ENCODE data around the gene KIR3DL2.
"Not testable (repeated sequence)": the region's sequence is repeated elsewhere in the genome, so short reads cannot be mapped to it uniquely, and the experiment has no call there.

The KIR3DL2 gene

GRCh38 chr19:54850061-54850640 is at the start of gene KIR3DL2:
TSS of gene KIR3DL2 (plus strand) at chr19:54850443. CDS start at chr19:54850476, 33 bp downstream.
- DNase-seq, result not testable (repeated sequence)

- DNase-seq, result no peak
These were observed 46.8 kb upstream of the KIR3DL2 start, which contains the start of gene KIR2DL4 for GRCh38 chr19:54803410-54803809. TSS of gene KIR2DL4 (plus strand) at chr19:54803610. CDS start at chr19:54803652, 42 bp downstream.

- DNase-seq, result no peak
These were observed 46.1 kb upstream of the KIR3DL2 start for GRCh38 chr19:54804101-54804500.

- no peak for DNase-seq
These were observed 45.7 kb upstream of the KIR3DL2 start for GRCh38 chr19:54804571-54804970.

GRCh38 chr19:54805665-54806515 is 44.4 kb upstream of the KIR3DL2 start:
- no peak for DNase-seq

GRCh38 chr19:54806516-54806838 is 43.8 kb upstream of the KIR3DL2 start:
- no peak for DNase-seq

- DNase-seq, result not testable (repeated sequence)
These were observed 35.7 kb upstream of the KIR3DL2 start for GRCh38 chr19:54814571-54814970.

GRCh38 chr19:54816251-54816650 is 34.0 kb upstream of the KIR3DL2 start, which contains the start of gene KIR3DL1:
TSS of gene KIR3DL1 (plus strand) at chr19:54816468.
- DNase-seq, result not testable (repeated sequence)

GRCh38 chr19:54817670-54818536 is 32.3 kb upstream of the KIR3DL2 start:
- no peak for DNase-seq

- not testable (repeated sequence) for DNase-seq
These were observed 25.8 kb upstream of the KIR3DL2 start for GRCh38 chr19:54824416-54824815.

- not testable (repeated sequence) for DNase-seq
These were observed 24.9 kb upstream of the KIR3DL2 start for GRCh38 chr19:54825326-54825725.

GRCh38 chr19:54828064-54828463 is 22.2 kb upstream of the KIR3DL2 start:
- not testable (repeated sequence) for DNase-seq

GRCh38 chr19:54832496-54832895 is 17.7 kb upstream of the KIR3DL2 start, which contains the start of gene KIR2DS4:
TSS of gene KIR2DS4 (plus strand) at chr19:54832676.
- DNase-seq, result not testable (repeated sequence)

GRCh38 chr19:54835126-54835525 is 15.1 kb upstream of the KIR3DL2 start:
- not testable (repeated sequence) for DNase-seq

- not testable (repeated sequence) for DNase-seq
These were observed 12.7 kb upstream of the KIR3DL2 start for GRCh38 chr19:54837522-54837921.

GRCh38 chr19:54843171-54843570 is 7.1 kb upstream of the KIR3DL2 start:
- not testable (repeated sequence) for DNase-seq

- no peak for DNase-seq
These were observed 687 bp downstream of the KIR3DL2 start for GRCh38 chr19:54850930-54851329.

GRCh38 chr19:54851353-54851752 is 1.1 kb downstream of the KIR3DL2 start:
- no peak for DNase-seq

GRCh38 chr19:54855241-54855640 is 5.0 kb downstream of the KIR3DL2 start:
- DNase-seq, result not testable (repeated sequence)

GRCh38 chr19:54858476-54858875 is 8.2 kb downstream of the KIR3DL2 start:
- not testable (repeated sequence) for DNase-seq

- DNase-seq, result not testable (repeated sequence)
These were observed 9.2 kb downstream of the KIR3DL2 start for GRCh38 chr19:54859421-54859820.

- not testable (repeated sequence) for DNase-seq
These were observed 13.2 kb downstream of the KIR3DL2 start for GRCh38 chr19:54863459-54863858.

- DNase-seq, result no peak
These were observed 21.5 kb downstream of the KIR3DL2 start for GRCh38 chr19:54871696-54872095.

Data from NCI-H1092 (cell line).